HG03196 (cell line): ENCODE results near the gene P2RY14.
A peak's percentile ranks its signal among the peaks of the same experiment; 100 is the strongest.

Experiments
- ATAC-seq: cut with Tn5 transposase; IDR thresholded peaks from one replicate; pipeline ENCODE4 v1.9.1; 2021; ENCODE audit not compliant: unreplicated experiment

The P2RY14 gene

DNA sequence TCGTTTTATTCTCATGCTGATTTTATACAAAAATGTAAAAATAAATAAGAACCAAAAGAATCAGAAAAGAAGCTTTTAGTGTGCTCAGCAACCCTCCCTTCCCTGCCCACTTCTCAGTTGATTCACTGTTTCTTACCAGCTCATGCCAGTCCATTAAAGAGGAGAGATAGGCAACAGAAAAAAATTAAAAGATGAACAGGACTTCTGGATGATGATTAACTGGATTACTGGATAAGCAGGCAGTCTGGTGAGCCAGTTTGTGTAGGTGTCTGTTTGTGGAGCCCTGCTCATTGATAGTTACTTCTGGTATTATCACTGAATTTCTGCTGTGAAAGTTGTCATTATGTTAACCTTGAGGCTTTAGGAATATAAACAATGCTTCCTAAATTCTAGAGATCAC lies 60.2 kb downstream of the P2RY14 start:
- ATAC-seq, result no peak

DNA sequence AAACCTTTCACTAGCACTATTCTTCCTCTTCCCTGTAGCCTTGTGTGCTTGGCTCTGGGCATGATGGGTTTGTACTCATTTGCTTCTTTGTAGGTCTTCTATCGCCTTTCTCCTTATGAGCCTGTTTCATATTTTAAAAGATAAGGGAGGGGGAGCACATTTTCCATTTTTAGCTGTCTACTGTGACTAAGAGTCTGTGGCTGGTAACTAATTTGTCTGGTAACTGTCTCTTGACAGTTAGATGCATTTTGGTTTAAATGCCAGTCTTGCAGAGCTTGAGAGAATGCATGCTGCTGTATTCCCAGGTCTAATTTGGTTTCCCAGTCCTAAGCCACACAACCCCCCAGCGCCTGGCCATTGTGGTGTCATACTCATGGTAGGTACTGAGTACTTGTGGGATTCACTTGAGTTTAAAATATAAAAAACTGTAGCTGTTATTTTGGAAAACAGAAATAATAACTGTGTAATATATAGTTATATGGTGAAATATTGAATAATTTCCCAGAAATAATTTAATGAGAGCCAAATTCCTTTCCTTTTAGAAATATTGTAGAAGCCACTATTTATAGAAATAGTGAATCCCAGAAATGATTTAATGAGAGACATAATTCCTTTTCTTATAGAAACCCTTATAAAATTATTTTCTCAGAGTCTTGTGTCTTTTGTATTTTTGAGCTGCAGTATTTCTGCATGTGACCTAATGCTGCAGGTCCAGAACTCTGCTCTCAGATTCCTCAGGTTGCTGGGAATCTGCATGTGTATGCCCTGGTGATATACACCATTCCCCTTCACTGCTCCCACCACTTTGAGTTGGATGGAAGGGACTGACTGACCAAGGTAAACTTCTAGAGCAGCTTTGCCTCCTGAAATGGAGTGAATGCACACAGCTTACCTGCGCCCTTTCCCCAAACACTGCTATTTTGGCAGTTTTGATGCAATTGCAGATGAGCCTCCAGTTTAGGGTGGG lies 61.4 kb downstream of the P2RY14 start:
- no peak for ATAC-seq

DNA sequence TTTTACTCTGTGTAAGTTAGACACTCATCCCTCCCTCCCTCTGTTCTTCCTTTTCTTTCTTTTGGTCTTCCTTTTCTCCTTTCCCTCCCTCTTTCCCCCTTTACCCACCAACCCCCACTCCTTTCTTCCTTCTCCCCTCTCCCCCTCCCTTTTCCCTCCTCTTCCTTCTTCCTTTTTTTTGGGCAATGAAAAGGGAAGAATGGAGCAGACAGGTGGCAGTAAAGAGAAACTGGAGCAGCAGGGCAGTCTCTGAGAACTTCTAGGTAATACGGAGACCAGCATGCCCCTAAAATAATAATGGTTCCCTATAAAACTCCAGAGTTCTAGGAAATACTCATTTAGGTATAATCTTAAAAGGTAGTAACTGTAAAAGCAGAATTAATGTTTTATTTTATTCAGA lies 63.9 kb downstream of the P2RY14 start:
- ATAC-seq, result no peak

DNA sequence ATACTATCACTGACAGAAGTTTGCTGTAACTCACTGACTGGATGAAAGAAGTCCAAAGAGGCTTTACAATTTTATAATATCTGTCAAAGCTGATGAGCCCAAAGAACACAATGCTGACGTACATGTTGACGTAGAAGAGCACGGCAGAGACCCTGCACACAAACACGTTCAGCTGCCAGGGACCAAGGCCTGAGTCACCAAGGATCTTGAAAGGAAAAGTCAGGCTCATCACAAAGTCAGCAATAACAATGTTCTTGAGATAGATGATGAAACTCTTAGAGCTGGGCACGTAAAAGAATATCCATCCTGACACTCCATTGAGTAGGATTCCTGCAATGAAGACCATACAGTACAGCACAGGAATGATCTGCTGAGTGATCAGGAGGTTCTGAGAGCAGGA lies 64.5 kb downstream of the P2RY14 start:
- no peak for ATAC-seq

DNA sequence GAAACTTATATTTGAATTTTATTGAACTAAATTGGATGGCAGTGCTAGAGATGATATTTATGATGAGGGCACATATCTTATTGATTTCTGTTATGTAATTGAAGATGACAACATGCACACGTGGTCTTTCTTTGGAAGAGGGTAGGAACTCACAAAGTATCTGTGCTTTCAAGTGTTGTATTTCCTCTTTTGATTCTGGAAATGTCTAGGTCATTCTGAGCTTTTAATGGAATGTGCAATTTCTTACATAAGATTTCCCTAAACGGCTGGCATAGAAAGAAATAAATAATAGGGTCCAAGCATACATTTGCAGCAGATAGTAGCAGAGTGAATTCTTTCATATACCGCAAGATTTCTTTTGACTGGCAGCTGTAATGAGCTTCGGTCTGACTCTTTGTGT lies 65.2 kb downstream of the P2RY14 start:
- no peak for ATAC-seq

DNA sequence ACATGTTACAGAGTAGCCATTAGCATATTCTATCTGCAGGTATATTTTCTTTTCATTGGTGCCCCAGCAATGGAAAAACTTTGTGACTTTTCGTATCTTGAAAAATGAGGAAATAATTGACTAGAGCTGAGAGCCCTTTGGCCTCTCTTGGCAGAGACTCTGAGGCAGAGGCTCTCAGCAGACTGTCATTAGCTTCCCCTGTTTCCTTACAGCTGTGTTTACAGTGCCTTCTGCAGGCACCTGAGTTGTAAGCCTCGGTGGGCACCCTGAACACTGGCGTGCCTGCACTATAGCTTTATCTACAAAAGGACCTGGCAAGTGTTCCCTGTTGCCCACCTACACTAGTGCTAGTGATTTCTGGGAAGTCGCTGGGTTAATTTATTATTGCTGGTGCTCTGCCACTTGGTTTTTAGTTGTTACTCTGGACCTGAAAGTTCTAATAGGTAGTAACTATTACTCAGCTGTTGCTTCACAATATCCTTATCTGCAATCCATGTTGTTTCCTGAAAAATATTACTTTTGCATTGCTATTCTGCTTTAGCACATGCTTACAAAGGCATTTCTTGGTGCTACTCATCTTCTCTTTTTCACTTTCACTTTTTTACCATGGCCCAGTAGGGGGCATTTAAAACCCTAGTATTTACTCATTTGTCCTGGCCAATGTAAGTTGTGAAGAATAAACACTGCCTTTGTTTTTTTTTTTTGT lies 67.5 kb downstream of the P2RY14 start:
- ATAC-seq, result peak; percentile 51

DNA sequence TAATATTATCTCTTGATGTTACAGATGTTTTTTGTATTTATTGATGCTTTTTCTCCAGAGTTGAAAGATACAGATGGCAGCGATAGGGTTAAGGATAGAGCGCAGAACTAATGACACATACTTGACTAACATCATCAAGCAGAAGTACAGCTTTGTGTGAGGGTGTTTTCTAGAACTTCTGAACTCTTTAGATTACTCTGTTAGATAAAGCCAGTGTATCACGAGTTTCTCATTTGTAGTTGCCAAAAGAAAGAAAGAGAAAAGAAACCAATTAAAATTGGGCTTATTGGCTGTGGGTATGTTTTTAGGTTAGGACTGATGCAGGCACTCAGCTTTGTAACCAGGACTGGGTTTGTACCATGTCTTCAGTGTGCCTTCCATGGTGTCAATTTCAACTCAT lies 68.7 kb downstream of the P2RY14 start:
- no peak for ATAC-seq

DNA sequence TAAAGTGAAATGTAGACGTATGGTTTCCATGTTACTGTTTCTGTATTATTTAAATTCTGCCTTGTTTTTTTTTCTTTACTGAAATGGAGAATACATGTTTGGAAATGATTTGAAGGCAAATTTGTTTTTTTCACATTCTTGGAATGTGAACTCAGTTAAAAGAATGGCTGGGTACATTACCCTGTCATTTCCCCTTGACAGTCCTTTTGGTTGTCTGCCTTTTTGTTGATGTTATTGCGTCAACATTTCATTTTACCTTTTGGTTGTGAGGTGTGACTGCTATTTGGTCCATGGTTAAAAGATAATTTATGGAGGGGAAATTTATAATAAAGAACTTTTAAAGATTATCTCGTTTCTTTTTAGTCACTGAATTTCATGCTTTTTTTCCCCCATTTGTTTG lies 72.1 kb downstream of the P2RY14 start:
- ATAC-seq, result no peak

DNA sequence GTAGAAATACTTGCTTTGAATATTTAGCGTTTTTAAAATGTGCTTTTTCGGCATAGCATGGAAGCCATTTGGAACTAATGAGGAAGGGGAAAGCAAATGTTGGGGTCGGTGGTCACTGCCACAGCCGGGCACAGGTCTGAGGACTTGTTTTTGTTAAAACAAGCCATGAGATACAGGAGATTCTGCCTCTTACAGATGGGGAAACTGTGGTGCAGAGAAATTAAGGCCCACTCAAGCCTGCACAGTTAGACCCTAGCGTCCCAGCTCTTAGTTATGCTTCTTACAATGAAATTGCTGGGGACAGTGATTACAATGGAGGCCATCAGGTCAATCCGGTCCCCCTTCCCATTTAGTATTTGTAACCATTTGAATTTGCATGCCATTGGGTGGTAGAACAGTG lies 72.9 kb downstream of the P2RY14 start:
- ATAC-seq, result no peak

DNA sequence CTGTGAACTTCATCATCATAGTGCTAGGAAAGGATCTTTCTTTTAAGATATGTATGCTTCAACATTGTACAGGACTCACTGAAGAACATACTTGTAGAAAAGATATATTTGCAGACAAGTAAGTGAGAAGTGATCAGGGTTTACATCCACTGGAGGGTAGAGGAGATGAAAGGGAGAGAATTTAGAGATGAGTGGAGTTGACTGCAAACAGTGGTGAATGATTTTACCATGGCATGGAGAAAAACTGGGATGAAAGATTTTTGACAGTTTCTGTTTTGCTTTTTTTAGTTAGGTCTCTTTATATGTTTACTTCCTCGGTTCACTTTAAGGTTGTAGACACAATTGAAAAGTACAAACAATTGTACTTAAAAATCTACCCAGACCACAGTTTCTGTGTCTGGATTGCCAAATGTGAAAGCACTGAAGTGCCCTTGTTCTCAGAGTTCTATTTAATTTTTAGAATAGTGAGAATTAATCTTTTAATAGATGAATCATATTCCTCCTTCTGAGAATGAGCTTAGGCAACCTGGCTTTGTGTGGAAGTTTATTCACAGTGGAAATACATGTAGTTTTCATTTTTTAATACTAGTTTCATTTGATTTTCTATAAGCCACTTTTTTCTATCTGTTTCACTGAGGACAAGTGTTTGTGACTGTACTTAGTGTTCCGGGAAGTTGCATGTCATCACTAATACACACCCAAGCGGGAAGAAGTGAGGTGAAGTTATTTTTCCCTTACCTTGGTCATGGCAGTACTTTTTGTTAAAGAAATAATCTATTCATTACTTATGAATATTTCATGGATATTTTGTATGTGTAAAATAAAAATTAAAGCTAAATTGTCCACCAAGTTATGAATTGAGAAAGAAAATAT lies 73.6 kb downstream of the P2RY14 start:
- no peak for ATAC-seq

DNA sequence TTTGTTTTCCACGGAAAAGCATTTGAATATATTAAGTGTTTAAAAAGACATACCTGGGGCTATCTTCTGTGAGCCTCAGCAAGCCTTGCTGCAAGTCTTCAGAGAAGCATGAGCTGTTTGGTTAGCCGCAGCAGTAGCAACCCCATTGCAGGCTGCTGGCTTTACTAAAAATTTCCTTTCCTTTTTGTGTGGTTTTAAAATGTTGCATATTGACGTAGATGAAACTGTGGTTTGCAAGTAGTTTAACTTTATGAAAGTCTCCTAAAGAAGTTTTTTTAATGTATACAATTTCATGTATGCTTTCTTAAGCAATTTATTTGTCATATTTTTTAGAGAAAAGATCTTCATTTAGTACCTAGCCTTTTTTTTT lies 75.3 kb downstream of the P2RY14 start, which contains the start of gene GPR171:
Gene GPR171, minus strand, starts transcription at position 166 of the 370 bp plus-strand sequence. CDS start 3,830 bp downstream, outside the sequence.
- peak; percentile 77 for ATAC-seq

DNA sequence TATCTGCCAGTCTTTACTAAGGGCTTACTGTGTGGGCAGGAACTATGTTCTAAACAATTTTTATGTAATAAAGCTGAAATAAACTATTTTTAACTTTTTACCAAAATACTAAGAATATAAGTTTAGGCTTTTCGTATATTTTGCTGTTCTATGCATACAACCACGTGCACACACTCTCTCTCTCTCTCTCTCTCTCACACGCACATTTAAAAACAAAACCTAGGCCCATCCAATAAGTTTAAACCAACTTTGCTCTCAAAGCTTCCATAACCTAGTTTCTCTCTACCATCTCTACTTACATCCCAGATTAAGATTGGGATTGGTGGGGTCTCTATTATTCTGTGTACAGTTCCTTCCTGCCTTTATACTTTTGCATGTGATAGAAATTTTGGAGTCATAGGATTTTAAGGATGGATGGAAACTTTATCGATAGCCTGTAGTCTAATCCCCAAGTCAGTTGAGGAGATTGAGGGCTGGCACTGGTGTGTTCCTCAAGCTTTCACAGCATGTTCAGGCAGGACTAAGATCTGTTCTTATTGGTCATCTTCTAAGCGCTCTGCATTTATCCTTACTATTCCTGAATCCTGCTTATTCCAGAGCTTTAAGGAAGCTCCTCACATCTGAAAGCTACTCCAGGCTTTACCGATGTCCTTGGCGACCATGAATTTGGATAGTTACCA lies 77.2 kb downstream of the P2RY14 start:
- ATAC-seq, result no peak

DNA sequence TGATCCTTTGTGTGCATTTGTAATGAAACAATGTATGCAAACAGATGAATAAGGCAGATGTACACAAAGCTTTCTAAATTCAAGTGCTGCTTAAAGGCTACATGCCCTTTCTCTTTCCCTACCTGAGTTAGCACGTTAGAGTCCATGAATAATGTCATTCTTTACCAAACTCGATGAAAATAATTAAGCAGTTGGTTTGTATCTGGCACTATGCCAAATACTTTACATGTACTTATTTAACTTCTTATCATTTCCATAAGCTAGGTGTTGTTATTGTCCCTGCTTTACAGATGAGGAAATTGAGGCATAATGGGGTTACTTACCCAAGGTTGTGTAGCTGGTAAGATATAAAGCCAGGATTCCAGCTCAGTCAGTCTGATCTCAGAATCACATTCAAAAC lies 77.8 kb downstream of the P2RY14 start:
- no peak for ATAC-seq

DNA sequence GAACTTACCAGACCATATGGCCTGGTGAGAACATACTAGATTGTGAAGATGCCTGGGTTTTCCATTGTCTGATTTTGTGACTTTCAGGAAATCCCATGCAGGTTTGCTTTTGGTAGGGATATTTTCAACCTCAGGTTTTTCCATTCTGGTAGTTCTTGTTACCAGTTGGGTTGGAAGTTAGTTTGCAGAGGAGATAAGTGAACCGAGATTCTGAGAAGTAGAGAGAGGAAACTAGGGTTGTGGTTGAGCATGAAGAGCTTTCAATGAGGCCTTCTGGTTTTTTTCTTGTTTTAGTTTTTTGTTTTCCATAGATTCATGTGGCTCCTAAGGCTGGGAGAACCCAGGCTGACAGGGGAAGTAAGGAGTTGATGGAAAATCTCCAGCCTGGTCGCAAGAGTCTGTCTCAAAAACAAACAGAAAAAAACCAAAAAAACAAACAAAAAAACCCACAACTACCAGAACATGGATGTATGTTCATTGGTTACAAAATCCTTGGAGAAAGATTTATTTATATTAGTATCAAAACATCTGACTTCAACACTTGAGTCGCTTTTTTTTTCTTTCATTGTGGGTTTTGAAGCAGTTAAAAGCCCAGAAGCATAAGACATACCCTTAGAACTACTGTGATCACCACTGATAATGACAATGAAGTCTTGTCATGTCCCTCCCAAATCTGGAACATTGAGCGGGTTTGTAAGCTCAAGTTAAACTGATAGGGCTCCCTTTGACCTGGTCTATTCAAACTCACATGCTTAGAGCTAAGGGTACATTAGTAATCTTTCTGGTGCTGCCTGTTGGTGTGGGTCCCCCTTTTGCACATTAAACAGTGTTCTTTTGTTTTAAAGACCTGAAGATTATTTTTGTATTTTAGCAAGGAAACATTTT lies 78.5 kb downstream of the P2RY14 start:
- ATAC-seq, result no peak

DNA sequence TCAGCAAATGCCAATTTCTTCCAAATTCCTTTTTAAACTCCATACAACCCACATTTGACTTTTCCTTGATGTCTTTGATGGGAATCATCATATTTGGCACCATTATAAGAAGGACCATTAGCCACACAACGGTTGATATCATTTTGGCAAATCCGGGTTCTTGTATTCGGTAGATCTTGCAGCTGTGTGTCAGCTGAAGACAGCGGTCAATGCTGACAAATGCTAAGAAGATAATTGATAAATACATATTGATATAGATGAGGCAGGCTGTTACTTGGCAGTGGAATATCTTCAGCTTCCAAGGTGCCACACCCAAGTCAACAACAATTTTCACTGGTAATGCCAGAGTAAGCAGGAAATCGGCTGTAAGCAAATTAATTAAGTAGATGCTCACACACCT lies 79.5 kb downstream of the P2RY14 start:
- no peak for ATAC-seq

DNA sequence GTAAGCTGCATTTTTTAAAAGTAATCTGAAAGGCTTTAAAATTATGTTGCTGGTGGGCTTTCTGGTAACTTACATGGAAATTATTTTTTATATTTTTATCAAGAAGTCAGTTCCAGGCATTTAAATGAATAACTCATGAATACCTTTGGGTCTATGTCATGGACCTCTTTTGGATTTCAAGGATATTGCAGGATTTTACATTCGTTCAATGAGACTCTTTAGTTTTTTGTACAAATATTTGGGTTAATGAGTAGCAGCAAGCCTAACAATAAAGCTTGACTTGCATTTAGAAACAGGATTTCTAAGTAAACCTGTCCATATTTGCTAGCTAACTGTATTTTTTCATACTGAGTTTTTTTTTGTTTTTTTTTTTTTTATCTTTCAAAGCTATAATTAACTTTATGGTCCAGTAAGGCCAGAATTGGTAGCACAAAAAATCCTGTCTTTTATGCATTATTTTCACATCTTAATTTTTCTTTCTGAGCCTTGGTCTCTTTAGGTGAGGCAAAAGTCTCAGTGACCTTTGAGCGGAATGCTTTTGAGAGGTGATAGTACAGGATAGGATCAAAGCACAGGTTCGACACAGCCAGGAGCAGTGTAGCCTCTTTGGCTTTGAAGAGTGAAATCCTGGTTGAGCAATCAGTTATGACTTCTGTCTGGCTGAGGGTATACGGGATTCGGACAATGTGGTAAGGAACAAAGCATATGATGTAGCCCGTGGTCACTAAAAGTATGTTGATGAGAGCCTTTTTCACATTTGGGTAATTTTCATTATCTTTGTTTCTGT lies 80.2 kb downstream of the P2RY14 start:
- no peak for ATAC-seq

DNA sequence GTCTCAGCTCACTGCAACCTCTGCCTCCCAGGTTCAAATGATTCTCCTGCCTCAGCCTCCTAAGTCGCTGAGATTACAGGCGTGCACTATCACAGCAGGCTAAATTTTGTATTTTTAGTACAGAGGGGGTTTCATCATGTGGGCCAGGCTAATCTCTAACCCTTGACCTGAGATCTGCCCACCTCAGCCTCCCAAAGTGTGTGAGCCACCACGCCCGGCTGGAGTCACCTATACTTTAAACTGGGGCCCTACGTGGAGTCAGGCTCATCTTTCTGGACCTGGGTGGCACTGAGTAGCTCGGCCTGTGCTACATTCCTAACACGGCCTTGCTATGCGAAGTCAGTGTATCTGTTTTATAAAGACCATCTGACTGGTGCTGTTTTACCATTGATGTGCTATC lies 81.1 kb downstream of the P2RY14 start:
- no peak for ATAC-seq

DNA sequence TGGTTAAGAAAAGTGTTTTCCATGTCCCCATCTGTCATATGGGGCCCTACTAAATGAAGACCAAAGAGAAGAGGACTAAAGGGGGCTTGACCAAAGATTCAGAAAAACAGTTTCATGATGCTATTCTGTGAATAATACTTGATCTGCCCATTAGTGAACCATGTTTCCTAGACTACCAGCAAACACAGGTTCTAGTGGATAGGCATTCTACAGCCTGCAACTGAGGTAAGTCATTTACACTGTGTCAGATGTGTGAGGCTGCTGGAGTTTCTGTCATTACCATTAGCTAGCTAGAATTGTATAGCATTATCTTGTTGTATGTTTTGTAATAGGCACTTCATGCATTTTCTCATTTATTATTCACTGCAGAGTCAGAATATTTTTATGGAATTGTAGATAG lies 81.9 kb downstream of the P2RY14 start:
- no peak for ATAC-seq

DNA sequence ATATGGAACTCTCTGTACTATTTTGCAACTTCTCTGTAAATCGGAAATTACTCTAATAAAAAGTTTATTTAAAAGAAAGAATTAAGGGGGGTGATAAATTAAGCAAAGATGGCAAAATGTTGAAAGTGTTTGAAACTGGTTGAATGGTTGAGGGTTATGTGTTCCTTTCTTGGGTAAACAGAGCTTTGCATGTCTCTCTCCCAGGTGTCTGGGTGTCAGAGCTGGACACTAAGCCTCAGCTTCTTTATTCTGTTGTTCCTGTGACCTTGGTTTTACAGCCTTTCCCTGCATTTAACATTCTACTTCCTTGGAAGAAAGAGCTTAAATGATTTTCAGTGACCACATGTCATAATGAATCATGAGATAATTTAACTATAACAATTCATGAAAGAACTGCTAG lies 82.5 kb downstream of the P2RY14 start:
- ATAC-seq, result no peak
